KOPT-K1 (cell line): ENCODE data around the gene WNT2.
"Not testable (repeated sequence)": the region's sequence is repeated elsewhere in the genome, so short reads cannot be mapped to it uniquely, and the experiment has no call there.

Source experiments
- H3K27ac ChIP-seq: fragments of 200-600 bp; sonication (generic); 2 replicates; pipeline ENCODE4 v1.5.1; 2016; ENCODE audit warnings: antibody characterized with exemption, mild to moderate bottlenecking, low read depth, low read length; ENCODE audit not compliant: poor library complexity, severe bottlenecking
- H3K36me3 ChIP-seq: fragments of 200-600 bp; sonication (generic); 2 replicates; pipeline ENCODE4 v1.5.1; 2017; ENCODE audit warnings: antibody characterized with exemption, mild to moderate bottlenecking, low read length, moderate library complexity; ENCODE audit not compliant: insufficient read depth
- H3K9me3 ChIP-seq: fragments of 200-600 bp; sonication (generic); 2 replicates; pipeline ENCODE4 v1.5.1; 2017; ENCODE audit warnings: antibody characterized with exemption, low read length, mild to moderate bottlenecking; ENCODE audit not compliant: insufficient read depth, poor library complexity, severe bottlenecking

Gene WNT2

DNA sequence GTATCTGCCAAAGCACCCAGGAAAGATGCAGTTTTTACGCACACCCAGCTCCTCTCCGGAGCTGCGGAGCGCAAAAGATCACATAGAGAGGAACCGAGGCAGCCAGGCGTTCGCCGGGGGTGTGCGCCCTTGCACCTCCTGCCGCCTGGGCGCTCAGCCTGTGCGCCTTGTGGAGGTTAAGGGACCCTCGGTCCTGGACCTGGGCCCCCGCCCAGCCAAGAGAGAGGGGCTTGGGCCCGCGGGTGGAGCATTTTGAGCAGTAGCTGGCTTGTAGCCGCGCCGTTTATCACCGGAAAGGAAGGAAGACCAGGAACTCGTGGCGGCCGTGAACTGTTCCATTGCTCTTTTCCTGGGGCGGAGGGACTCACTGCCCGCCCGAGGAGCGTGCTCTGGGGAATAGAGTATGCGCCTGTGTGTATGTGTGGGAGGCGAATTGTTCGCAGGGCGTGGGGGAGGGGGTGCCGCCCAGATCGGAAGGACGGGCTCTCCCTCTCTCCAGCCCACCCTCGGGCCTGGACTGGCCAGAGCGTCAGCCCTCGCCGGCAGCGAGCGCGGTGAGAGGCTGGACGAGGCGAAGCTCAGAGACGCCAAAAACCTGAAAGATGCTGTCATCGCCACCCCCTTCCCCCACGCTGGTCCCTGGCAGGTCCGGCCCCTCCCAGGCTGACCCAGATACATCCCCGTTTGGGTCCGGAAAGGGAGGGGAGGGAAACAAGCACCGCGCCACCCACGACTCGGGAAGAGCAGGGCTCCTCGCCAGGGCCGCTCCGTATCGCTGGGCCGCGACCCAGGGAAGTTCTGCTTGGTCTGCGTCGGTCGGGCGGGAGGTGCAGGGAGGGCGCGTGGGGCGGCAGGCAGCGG, 1.2 kb upstream of the WNT2 start:
- Histone ChIP-seq H3K36me3 (no peaks in the 10 kb centered on the region), H3K9me3 (peaks cover 28% of the 10 kb centered on the region), H3K27ac (no peak overlapping the region)

DNA sequence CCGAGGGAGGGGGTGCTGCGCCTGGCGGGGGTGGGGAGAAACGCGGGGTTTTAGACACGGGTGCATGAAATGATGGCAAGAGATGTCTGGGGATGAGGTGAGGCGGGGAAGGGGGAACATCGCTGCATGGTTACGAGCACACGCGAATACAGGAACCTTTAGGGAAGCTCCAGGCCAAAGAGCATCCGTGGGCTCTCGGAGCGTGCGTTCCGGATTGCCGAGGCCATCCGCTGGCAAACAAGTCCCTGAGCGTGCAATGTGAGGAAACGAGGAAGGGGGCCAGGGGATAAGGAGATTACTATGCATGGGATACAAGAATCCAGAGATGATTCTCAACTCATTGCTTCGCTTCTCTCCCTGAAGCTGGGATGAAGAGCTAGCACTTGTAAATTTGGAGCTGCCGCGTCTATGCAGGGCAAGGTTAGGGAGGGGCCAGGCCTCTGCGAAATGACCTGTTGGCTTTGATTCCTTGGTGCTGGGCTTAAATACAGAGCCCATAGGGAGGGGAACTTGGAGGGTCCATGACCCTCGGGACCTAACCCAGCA, 520 bp upstream of the WNT2 start:
- no peaks in the 10 kb centered on the region for H3K36me3 ChIP-seq
- no peak overlapping the region for H3K27ac ChIP-seq
- peaks cover 28% of the 10 kb centered on the region for H3K9me3 ChIP-seq

DNA sequence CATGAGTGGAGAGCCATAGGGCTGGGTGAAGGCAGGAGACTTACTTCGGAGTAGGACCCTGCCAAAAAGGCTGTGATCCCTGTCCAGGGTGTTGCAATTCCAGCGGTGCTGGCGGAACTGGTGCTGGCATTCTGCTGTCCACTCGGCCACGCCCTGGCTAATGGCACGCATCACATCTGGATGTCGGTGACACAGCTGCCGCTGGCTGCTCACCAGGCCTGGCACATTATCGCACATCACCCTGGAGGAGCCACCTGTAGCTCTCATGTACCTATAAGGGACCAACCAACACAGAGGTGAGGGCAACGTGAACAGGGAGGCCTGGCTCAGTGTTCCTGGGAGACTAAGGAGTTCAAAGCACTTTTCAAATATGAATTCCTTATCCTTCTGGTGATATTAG, 2.3 kb downstream of the WNT2 start:
- Histone ChIP-seq H3K27ac (no peak overlapping the region), H3K36me3 (no peaks in the 10 kb centered on the region), H3K9me3 (peaks cover 28% of the 10 kb centered on the region)

DNA sequence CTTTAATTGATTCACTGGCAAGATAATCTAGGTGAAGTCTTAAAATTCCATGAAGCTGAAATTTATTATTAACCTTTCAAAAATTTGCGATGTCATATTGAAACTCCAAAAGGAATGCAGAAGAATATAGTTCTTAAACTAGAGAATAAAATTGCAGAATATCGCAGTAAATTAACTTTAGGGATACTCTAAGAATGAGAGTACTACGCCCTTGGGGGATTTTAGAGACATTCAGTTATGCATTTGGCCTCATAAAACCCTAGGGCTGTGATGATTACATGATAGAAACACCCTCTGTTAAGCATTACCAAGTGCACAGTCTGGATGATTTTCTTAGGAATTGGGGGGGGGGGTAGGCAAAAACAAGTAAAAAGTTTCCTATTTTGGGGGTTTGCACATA, 3.7 kb downstream of the WNT2 start:
- Histone ChIP-seq H3K36me3 (no peaks in the 10 kb centered on the region), H3K27ac (no peak overlapping the region), H3K9me3 (peaks cover 23% of the 10 kb centered on the region)

DNA sequence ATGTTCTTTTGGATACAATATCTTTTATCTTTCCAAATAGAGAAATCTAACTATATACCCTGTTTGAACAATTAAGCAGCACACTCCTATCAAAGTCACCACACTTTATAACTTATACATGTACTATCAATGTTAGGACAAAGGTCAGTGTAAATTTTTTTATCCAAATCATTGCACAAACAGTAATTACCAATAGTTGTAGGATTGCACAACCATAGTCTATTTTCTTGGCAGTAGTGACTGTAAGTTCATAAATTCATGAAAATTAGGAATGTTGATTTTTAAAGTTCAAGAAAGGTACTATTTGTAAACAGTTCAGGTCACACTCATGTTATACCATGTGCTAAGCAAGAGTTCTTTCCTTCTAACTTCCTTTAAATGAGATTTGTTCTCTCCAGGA, 9.3 kb downstream of the WNT2 start:
- Histone ChIP-seq H3K9me3 (no peaks in the 10 kb centered on the region), H3K27ac (no peak overlapping the region), H3K36me3 (no peaks in the 10 kb centered on the region)

DNA sequence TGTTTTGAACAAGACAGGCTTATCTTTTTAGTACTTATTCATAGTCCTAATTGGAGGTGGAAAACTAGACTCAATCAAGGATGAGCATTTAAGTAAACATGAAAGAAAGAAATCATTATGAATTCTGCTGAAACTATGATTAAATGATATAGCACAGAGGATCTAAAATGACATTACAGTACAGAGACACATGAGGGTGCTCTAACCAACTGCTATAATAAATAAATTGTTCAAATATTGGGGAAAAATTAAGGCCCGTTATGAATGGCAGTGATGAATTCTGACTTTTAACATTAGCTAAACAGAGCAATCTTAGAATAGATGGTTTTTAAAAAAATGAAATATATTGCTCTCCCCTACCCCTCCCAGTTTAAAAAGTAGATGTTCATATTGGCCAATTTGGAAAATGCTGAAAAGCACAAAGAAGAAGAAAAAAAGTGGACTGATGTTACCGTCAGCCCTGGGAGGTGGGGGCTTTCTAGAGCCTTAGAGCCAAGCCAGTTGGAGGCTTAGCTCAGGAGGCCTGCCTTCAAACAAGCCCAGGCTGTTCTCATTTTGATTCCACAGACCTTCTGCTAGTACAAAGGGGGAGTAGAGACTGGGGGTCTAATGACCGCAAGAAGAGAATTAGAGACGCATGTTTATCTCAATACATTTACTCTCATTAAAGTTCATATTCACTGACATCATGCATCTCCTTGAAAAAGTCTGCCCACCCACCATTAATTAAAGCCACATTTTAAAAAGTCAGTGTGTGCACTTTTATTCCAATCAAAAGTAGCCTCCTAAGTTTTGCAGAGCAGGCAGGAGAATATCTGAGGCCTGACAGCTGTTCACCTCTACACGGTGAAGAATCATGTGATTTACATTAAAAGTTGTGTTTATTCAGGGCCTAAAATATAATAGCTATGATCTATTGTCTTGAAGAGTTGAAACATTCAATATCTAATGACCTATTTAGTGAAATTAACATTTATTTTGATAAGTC, 10.0 kb downstream of the WNT2 start:
- Histone ChIP-seq H3K36me3 (no peaks in the 10 kb centered on the region), H3K27ac (no peak overlapping the region), H3K9me3 (no peaks in the 10 kb centered on the region)

DNA sequence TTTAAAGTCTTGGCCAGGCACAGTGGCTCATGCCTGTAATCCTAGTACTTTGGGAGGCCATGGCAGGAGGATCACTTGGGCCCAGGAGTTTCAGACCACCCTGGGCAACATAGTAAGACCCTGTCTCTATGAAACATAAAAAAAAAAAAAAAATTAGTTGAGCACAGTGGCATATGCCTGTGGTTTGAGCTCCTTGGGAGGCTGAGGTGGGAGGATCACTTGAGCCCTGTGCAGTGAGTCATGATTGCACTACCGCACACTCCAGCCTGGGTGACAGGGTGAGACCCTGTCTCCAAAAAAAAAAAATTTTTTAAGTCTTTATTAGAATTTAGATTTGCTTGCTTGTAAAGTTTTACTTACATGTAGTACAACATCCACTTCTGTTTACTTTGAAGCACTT, 14.0 kb downstream of the WNT2 start:
- Histone ChIP-seq H3K27ac (no peak overlapping the region), H3K9me3 (no peaks in the 10 kb centered on the region), H3K36me3 (no peaks in the 10 kb centered on the region)

DNA sequence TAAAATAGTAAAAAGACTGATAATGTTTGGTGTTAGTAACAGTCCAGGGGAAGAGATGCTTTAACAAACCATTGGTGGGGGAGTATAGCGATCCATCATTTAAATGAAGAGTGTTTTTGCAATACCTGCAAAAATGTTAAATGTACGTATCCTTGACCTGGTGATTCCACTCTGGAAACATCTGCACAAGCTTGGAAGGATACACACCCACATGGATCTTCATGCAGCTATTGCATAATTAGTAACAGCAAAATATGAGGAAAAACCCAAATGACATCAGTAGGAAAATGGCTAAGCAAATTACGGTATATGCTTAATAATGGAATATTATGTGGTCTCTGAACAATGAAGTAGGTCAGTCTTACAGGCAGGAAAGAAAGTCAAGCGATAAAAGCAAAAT, 20.5 kb downstream of the WNT2 start:
- Histone ChIP-seq H3K27ac (no peak overlapping the region), H3K9me3 (no peaks in the 10 kb centered on the region), H3K36me3 (no peaks in the 10 kb centered on the region)

DNA sequence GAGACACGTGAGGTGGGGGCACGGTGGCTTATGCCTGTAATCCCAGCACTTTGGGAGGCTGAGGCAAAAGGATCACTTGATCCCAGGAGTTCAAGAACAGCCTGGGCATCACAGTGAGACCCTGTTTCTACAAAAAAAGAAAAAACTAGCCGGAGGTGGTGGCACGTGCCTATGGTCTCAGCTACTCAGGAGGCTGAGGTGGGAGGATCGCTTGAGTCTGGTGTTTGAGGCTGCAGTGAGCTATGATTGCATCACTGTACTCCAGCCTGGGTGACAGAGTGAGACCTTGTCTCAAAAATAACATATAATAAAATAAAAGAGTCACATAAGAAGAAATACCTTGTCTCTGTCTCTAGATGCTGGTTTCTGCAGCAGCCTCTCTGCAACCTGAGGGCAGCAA, 22.4 kb downstream of the WNT2 start:
- not testable (repeated sequence) for H3K36me3 ChIP-seq, H3K9me3 ChIP-seq, H3K27ac ChIP-seq

DNA sequence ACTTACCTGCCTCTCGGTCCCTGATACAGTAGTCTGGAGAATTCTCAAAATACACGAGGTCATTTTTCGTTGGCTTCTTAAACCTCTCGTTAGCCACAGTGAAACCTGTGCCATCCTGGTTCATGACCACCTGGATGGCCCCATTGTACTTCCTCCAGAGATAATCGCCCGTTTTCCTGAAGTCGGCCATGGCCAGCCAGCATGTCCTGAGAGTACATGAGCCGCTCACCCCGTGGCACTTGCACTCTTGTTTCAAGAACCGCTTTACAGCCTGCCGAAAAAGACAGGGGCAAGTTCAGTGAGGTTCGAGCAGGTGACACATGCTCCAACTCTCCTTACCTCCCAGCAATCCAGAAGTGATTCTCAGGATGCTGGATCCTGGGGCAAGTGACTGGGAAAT, 25.3 kb downstream of the WNT2 start:
- Histone ChIP-seq H3K27ac (no peak overlapping the region), H3K9me3 (no peaks in the 10 kb centered on the region), H3K36me3 (no peaks in the 10 kb centered on the region)

DNA sequence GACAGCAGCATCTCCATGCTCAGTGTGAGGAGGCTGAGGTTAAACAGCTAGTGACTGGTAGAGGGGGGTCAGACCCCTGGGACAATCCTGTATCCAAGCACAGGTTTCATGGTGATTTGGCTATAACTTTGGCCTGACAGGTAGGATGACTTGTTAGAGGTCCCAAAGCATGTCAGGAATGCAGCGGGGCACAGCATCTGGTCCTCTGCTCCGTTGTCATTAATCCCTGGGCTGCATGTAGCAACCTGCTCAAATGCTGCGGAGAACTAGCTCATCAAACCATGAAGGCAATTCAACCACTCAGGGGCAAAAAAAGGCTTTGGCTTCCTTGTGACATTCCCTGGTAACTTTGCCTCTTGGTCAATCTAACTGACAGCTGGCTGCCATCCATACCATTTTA, 26.8 kb downstream of the WNT2 start:
- no peaks in the 10 kb centered on the region for H3K9me3 ChIP-seq
- no peak overlapping the region for H3K27ac ChIP-seq
- no peaks in the 10 kb centered on the region for H3K36me3 ChIP-seq

DNA sequence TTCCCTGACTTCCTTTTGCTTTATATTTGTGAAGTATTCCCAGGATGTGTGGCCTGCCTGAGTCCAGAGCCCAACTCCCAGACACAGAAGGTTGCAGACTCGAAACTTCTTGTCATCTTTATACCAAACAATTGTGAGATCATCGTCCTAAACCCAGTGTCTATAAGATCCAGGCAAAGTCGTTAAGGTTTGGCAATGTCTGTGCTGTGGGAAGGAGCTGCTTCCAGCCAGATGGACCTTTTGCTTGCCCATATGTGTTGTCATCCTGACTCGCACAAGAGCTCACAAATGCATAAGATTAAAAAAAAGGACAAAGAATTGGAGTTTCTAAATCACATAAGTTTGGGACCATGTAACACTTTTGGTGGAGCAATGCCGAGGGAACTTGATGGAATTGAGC, 37.0 kb downstream of the WNT2 start:
- Histone ChIP-seq H3K36me3 (no peaks in the 10 kb centered on the region), H3K9me3 (no peaks in the 10 kb centered on the region), H3K27ac (no peak overlapping the region)

DNA sequence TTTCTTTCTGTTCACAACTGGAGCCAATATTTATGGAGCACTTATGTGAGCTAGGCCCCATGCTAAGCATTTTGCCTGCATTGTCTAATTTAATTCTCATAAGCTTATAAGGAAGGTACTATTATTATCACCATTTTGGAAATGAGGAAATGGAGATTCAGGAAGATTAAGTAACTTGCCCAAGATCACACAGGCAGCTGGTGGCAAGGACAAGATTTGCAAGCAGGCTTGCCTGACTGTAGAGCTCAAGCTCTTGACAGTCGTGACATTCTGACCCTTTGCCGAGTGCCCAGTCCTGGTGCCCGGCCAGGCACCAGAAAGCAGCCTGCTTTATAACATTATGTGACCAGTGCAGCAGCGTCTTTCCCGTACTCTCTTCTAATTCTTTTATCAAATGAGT, 38.2 kb downstream of the WNT2 start:
- Histone ChIP-seq H3K27ac (no peak overlapping the region), H3K9me3 (no peaks in the 10 kb centered on the region)

DNA sequence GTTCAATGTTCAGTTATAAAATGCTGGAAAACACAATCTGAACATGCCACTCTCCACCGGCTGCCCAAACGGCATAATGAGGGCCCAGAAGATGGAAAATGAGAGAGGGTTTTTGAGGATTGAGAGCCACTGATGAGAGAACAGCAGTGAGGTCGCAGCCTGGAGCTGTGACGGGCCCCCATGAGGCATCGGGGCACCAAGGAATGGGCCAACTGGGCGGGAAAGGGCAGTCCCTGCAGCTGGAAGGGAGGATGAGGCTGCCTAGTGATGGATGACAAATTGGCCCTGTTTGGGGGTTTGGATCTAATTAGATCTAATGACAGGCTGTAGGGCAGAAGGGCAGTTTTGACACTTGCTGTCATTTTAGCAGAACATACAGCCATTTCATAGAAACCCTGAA, 39.1 kb downstream of the WNT2 start:
- no peak overlapping the region for H3K27ac ChIP-seq
- no peaks in the 10 kb centered on the region for H3K9me3 ChIP-seq
- H3K36me3 ChIP-seq: no peaks in the 10 kb centered on the region

More for the DNA sequence above, 38.2 kb downstream of the WNT2 start:
- no peaks in the 10 kb centered on the region for H3K36me3 ChIP-seq

DNA sequence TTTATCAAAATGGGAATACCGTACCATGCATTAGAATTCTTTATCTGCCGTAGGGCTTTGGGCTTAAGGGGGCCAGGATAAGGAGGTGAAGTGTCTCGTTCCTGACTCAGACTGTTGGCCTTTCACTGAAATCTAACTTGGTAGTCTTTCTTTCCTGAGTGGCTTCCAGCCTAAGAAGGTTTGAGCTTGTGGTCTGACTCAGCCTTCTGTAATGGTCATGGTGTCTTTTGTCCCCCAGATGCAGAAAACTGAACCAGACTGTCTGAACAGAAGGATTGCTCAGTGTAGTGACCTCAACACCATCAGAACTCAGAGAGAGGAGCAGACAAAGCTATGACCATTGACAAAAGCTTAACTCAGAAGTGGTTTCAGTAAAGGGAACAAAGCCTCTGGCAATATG, 39.5 kb downstream of the WNT2 start:
- Histone ChIP-seq H3K27ac (no peak overlapping the region), H3K36me3 (no peaks in the 10 kb centered on the region), H3K9me3 (no peaks in the 10 kb centered on the region)
